Tibial nerve (tissue), 4 donors: Measurements from ENCODE around the gene CHRM4. TPM values are rescaled to one million over a fixed set of nuclear protein-coding genes. Genes with fewer than 3 reads are reported as not detected.

Source experiments
- DNase-seq, 2 donors: peaks; one replicate each; pipeline ENCODE4 v3.0.0-alpha.2; 2019; ENCODE audit warnings: low spot score in 2 of 2
- H3K27ac ChIP-seq, 4 donors: fragments of 200-600 bp; sonication (generic) in 3 of 4; one replicate each; pipeline ENCODE4 v1.5.1; 2017 to 2019; ENCODE audit warnings: mild to moderate bottlenecking in 1 of 4
- H3K27me3 ChIP-seq, 2 donors: fragments of 200-600 bp; sonication (generic) in 1 of 2; one replicate each; pipeline versions ENCODE4 v1.5.1 to v1.6.0; 2017 to 2019
- H3K36me3 ChIP-seq, 3 donors: fragments of 200-600 bp; sonication (generic); one replicate each; pipeline ENCODE4 v1.5.1; 2018 to 2019
- H3K4me1 ChIP-seq, 4 donors: fragments of 200-600 bp; sonication (generic) in 3 of 4; one replicate each; pipeline ENCODE4 v1.5.1; 2017 to 2019
- H3K4me3 ChIP-seq, 4 donors: fragments of 200-600 bp; sonication (generic) in 3 of 4; one replicate each; pipeline ENCODE4 v1.5.1; 2017 to 2019; ENCODE audit warnings: mild to moderate bottlenecking in 1 of 4, moderate library complexity in 1 of 4
- H3K9me3 ChIP-seq, 4 donors: fragments of 200-600 bp; sonication (generic) in 3 of 4; one replicate each; pipeline ENCODE4 v1.5.1; 2017 to 2019
- EP300 ChIP-seq, 2 donors: sonication (generic); formaldehyde crosslinking; IDR thresholded peaks; one replicate each; pipeline ENCODE4 v1.6.1; 2017; ENCODE audit warnings: antibody characterized with exemption in 2 of 2, mild to moderate bottlenecking in 1 of 2
- POLR2A ChIP-seq, 2 donors: fragments of 450-650 bp; IDR thresholded peaks; one replicate each; pipeline ENCODE4 v1.6.1; 2017; ENCODE audit warnings: antibody characterized with exemption in 2 of 2, mild to moderate bottlenecking in 2 of 2, moderate library complexity in 2 of 2
- WGBS, 2 donors: methylation state at CpG; one replicate each; pipeline ENCODE4 v1.1.5; 2018; 5-methylcytosine and 5-hydroxymethylcytosine counted together
- total RNA-seq, 4 donors: library from RNA; depleted of rRNA; stranded (reverse); fragments of >200 nt; gene quantifications; one replicate each; pipeline ENCODE4 v1.1.0, GENCODE V29; 2016
- TF ChIP-seq, protein P1 (sequence below), 5 experiments: fragments of 200-600 bp in 3 of 5; fragments of 450-650 bp in 2 of 5; sonication (generic) in 3 of 5; IDR thresholded peaks; one replicate each; pipeline ENCODE4 v1.5.1; 2016 to 2019; ENCODE audit warnings: antibody characterized with exemption in 5 of 5, mild to moderate bottlenecking in 3 of 5, moderate library complexity in 2 of 5

The CHRM4 gene
- total RNA-seq, 4 donors from 2014 or later: 1.2 TPM; not detected in 3

DNA sequence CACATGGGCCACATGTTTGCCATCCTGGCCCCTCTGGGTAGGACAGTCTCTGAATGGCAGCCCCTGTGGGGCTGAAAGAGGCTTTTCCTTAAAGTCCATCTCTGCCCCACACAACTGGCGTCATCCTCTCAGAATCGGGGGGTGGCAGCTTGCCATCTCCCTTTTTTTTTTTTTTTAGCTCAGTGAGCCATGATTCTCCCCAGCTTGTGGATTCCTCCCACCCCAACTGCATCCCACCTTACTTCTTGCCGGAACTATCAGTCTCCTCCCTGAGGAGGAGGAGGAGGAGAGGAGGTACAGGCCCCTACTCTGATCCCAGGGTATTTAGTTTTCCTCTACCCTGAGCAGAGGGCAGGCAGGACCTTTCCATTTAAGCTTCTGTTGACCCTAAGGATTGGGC is 40.9 kb downstream of the CHRM4 start:
- peaks cover 0 to 78% (median 35%) of the 10 kb centered on the region in 4 donors for H3K4me1 ChIP-seq
- H3K4me3 ChIP-seq: no peak overlapping the region

DNA sequence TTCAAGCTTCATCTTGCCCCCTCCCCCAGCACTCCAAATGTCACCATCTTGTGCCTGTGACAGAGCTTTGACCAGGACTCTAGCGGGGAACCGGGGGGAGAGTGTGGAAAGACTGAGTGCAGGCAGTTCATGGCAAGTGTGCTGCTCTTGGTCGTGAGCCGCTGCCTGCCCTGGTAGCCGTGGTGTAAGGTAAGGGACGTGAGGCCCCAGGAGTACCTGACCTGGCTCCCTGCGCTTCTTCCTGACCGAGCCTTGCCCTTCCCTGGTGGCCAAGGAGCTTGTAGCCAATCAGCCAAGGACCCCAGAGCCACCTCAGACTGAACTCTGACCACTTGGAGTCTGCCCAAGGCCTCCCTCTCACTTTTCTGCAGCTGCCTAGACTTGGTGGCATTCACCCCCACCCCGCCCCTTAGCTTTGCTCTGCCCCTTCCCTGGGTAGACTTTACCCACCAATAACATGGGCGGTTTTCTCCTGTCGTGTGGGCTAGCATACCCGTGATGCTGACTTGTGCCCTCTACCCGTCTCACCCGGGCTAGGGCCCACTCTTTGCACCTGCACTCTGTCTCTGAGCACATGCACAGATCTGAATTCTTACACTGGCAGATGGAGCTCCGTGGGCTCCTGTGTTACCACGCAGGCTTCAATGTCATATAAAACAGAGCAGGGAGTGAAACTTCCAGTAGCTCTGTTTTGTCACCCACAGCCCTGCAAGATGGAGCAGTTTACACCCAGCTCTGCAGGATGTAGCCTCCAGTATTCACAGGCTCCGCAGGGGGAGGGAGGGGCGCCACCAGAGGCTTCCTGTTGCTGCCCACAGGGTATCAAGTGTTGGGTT is 42.8 kb downstream of the CHRM4 start:
- H3K27me3 ChIP-seq: no peaks in the 10 kb centered on the region
- WGBS, 2 donors: 53 to 62% methylated on average over 17 to 18 of the region's 18 CpGs
- H3K36me3 ChIP-seq: no peaks in the 10 kb centered on the region
- peak overlapping the region in 3 of 4 donors; percentile 36 to 80 (median 80) for H3K27ac ChIP-seq
- H3K9me3 ChIP-seq: no peaks in the 10 kb centered on the region
- H3K4me3 ChIP-seq: peak overlapping the region in 3 of 4 donors; percentile 70 to 91 (median 71)
- no peak for TF ChIP-seq POLR2A (IDR thresholded peaks at IDR 0.05)
- TF ChIP-seq, protein P1, sequence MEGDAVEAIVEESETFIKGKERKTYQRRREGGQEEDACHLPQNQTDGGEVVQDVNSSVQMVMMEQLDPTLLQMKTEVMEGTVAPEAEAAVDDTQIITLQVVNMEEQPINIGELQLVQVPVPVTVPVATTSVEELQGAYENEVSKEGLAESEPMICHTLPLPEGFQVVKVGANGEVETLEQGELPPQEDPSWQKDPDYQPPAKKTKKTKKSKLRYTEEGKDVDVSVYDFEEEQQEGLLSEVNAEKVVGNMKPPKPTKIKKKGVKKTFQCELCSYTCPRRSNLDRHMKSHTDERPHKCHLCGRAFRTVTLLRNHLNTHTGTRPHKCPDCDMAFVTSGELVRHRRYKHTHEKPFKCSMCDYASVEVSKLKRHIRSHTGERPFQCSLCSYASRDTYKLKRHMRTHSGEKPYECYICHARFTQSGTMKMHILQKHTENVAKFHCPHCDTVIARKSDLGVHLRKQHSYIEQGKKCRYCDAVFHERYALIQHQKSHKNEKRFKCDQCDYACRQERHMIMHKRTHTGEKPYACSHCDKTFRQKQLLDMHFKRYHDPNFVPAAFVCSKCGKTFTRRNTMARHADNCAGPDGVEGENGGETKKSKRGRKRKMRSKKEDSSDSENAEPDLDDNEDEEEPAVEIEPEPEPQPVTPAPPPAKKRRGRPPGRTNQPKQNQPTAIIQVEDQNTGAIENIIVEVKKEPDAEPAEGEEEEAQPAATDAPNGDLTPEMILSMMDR (IDR thresholded peaks at IDR 0.05): no peak
- no peak for TF ChIP-seq EP300 (IDR thresholded peaks at IDR 0.05)
- DNase-seq: no peak
- peaks cover 0 to 72% (median 35%) of the 10 kb centered on the region in 4 donors for H3K4me1 ChIP-seq

More for the DNA sequence above, 40.9 kb downstream of the CHRM4 start:
- Histone ChIP-seq H3K36me3 (no peaks in the 10 kb centered on the region), H3K9me3 (no peaks in the 10 kb centered on the region), H3K27ac (peak overlapping the region in 1 of 4 donors; percentile 1), H3K27me3 (no peaks in the 10 kb centered on the region)
- no peak for DNase-seq
- 32 to 35% methylated on average over 3 of the region's 3 CpGs for WGBS, 2 donors
- no peak for TF ChIP-seq EP300 (IDR thresholded peaks at IDR 0.05)
- TF ChIP-seq, protein P1 (IDR thresholded peaks at IDR 0.05): no peak
- TF ChIP-seq POLR2A (IDR thresholded peaks at IDR 0.05): no peak

DNA sequence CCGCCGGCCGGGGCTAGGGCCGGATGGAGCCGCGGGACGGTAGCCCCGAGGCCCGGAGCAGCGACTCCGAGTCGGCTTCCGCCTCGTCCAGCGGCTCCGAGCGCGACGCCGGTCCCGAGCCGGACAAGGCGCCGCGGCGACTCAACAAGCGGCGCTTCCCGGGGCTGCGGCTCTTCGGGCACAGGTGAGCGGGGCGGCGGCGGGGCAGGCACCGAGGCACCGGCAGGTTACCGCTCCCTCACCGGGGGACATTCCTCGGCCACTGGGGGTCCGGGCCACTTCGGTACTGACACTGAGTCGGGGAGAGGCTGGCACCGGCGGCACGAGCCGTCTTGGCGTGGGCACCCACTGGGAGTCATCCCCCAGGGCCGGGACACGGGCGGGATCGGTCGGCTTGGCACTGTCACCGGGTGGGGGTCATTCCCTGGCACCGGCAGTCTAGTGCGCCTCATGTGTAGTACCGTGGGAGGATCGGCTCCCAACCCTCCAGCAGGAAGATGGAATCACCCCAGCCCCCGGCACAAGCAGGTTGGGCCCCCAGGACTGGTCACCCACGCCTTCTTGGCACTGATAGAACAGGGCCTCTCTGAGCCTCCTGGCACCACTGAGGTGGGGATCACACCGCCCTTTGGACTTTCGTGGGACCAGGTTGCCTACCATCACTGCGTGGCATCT is 43.8 kb downstream of the CHRM4 start:
- Histone ChIP-seq H3K36me3 (no peaks in the 10 kb centered on the region), H3K4me1 (peaks cover 0 to 61% (median 34%) of the 10 kb centered on the region in 4 donors), H3K27ac (peak overlapping the region; percentile 35 to 80 (median 78)), H3K9me3 (no peaks in the 10 kb centered on the region), H3K27me3 (no peaks in the 10 kb centered on the region), H3K4me3 (peak overlapping the region; percentile 70 to 91 (median 80))
- WGBS, 2 donors: 12 to 25% methylated on average over 25 to 31 of the region's 63 CpGs
- no peak for TF ChIP-seq POLR2A (IDR thresholded peaks at IDR 0.05)
- TF ChIP-seq, protein P1 (IDR thresholded peaks at IDR 0.05): no peak
- TF ChIP-seq EP300 (IDR thresholded peaks at IDR 0.05): no peak
- DNase-seq: no peak

DNA sequence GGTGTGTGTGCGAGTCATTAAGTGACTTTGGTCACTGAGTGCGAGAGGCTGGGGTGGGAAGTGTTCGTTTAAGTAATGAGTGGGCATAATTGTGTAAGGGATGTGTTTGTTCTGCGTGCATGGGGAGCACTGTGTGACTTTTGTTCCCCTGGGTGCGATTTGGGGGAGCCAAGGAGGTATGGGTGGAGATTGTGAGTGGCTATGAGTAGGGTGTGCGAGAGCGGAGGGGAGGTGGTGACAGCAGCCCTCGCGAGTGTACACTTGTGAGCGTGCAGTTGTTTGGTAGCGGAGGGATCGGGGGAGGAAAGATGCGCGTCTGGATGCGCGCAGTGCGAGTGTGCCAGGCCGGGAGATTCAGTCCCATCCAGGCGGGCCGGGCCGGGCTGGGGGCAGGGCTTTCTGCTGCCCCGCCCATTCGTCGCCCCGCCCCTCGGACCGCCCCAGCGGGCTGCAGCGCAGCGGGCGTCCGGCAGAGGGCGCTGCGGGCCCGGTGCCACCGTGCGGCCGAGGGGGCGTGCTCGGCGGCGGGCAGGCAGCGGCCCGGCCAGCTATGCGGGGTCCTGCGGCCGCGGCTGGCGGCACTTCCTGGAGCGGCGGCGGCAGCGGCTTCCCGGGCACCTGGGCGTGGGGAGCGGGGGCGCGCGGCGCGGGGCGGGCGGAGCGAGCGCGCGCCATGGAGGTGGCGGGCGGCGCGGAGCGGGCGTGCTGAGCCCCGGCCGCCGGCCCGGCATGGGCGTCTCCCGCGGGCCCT is 44.5 kb downstream of the CHRM4 start, which contains the start of gene DGKZ:
Gene DGKZ (plus strand): TSS at position 578 of the 751 bp plus-strand sequence. CDS start 197 bp downstream, outside the sequence.
- H3K36me3 ChIP-seq: no peaks in the 10 kb centered on the region

More for the DNA sequence above, 44.5 kb downstream of the CHRM4 start, which contains the start of gene DGKZ:
- Histone ChIP-seq H3K27ac (peak within 1 kb of the TSS; percentile 35 to 80 (median 78)), H3K4me1 (peaks cover 0 to 57% (median 27%) of the 10 kb centered on the region in 4 donors), H3K9me3 (no peaks in the 10 kb centered on the region), H3K27me3 (no peaks in the 10 kb centered on the region), H3K4me3 (peak within 1 kb of the TSS; percentile 70 to 91 (median 80))
- peak; percentile 68 to 71 for DNase-seq
- TF ChIP-seq, protein P1 (IDR thresholded peaks at IDR 0.05): peak; percentile 84 to 100 (median 99)
- TF ChIP-seq POLR2A (IDR thresholded peaks at IDR 0.05): peak in 1 of 2 donors; percentile 36
- TF ChIP-seq EP300 (IDR thresholded peaks at IDR 0.05): peak in 1 of 2 donors; percentile 20
- 8 to 20% methylated on average over 24 to 37 of the region's 80 CpGs for WGBS, 2 donors
